NB4 (cell line): Measurements from ENCODE around the gene CCDC50.

Experiments used
- DNase-seq: peaks from one replicate; pipeline ENCODE4 v3.0.0; 2010; ENCODE audit warnings: low read depth
- H3K4me3 ChIP-seq: one replicate; pipeline ENCODE4 v1.5.1; 2011; ENCODE audit warnings: mild to moderate bottlenecking, low read depth, low read length, moderate library complexity
- CTCF ChIP-seq: IDR thresholded peaks from one replicate; pipeline ENCODE4 v1.5.1; 2012; ENCODE audit warnings: low read depth, low read length
- MAX ChIP-seq: IDR thresholded peaks from 2 replicates; pipeline ENCODE4 v1.6.1; 2011; ENCODE audit warnings: low read depth, low read length
- MYC ChIP-seq: IDR thresholded peaks from 2 replicates; pipeline ENCODE4 v1.6.1; 2011; ENCODE audit warnings: low read depth, low read length
- POLR2A ChIP-seq: IDR thresholded peaks from 2 replicates; pipeline ENCODE4 v1.6.1; 2011; ENCODE audit warnings: mild to moderate bottlenecking; ENCODE audit not compliant: insufficient read length; ENCODE audit errors: extremely low read depth

The CCDC50 gene

GRCh38 chr3:191398607-191399006, 69.4 kb downstream of the CCDC50 start:
- TF ChIP-seq CTCF (no peak), POLR2A (no peak), MYC (no peak), MAX (no peak)
- no peak for DNase-seq
- H3K4me3 ChIP-seq = no peak overlapping the region

- TF ChIP-seq POLR2A = no peak
- no peak for DNase-seq
- H3K4me3 ChIP-seq = no peak overlapping the region
Observed at GRCh38 chr3:191399918-191400317, 70.7 kb downstream of the CCDC50 start.

GRCh38 chr3:191401775-191402357, 72.7 kb downstream of the CCDC50 start:
- DNase-seq = no peak
- no peak overlapping the region for H3K4me3 ChIP-seq
- no peak for TF ChIP-seq CTCF
- TF ChIP-seq POLR2A = no peak
- no peak for TF ChIP-seq MYC
- TF ChIP-seq MAX = no peak

- TF ChIP-seq MAX = no peak
- no peak for TF ChIP-seq CTCF
- TF ChIP-seq MYC = no peak
- TF ChIP-seq POLR2A = no peak
- H3K4me3 ChIP-seq = no peak overlapping the region
- DNase-seq = no peak
Observed at GRCh38 chr3:191409791-191410359, 80.7 kb downstream of the CCDC50 start.

GRCh38 chr3:191412759-191413158, 83.6 kb downstream of the CCDC50 start:
- DNase-seq = no peak
- no peak for TF ChIP-seq MYC
- no peak for TF ChIP-seq MAX
- TF ChIP-seq CTCF = no peak
- TF ChIP-seq POLR2A = no peak
- H3K4me3 ChIP-seq = no peak overlapping the region

- no peak for DNase-seq
- no peak overlapping the region for H3K4me3 ChIP-seq
- TF ChIP-seq POLR2A (no peak), MAX (no peak), MYC (no peak), CTCF (no peak)
Observed at GRCh38 chr3:191414286-191414685, 85.1 kb downstream of the CCDC50 start.
